HG03439 (cell line): ENCODE results near the gene FLT3.

Source experiments
- ATAC-seq: cut with Tn5 transposase; IDR thresholded peaks from one replicate; pipeline ENCODE4 v1.9.1; 2021; ENCODE audit warnings: mild to moderate bottlenecking, moderate library complexity; ENCODE audit not compliant: unreplicated experiment

Gene FLT3

GRCh38 chr13:27963491-27963890 is 136.9 kb downstream of the FLT3 start:
- no peak for ATAC-seq

- ATAC-seq, result no peak
Measured at GRCh38 chr13:27962982-27963381, 137.4 kb downstream of the FLT3 start.

GRCh38 chr13:27962128-27962841 is 138.1 kb downstream of the FLT3 start:
- ATAC-seq, result no peak

- no peak for ATAC-seq
Measured at GRCh38 chr13:27961227-27962085, 138.9 kb downstream of the FLT3 start.

- no peak for ATAC-seq
Measured at GRCh38 chr13:27960362-27961226, 139.8 kb downstream of the FLT3 start.

- no peak for ATAC-seq
Measured at GRCh38 chr13:27959976-27960361, 140.4 kb downstream of the FLT3 start.

- ATAC-seq, result no peak
Measured at GRCh38 chr13:27956576-27957300, 143.6 kb downstream of the FLT3 start.

GRCh38 chr13:27955014-27955591 is 145.3 kb downstream of the FLT3 start:
- ATAC-seq, result no peak

GRCh38 chr13:27954406-27954851 is 145.9 kb downstream of the FLT3 start:
- ATAC-seq, result no peak

- ATAC-seq, result no peak
Measured at GRCh38 chr13:27953676-27954405, 146.5 kb downstream of the FLT3 start.
